SK-N-SH (cell line): ENCODE results near the gene MED27. TPM values are rescaled to one million over a fixed set of nuclear protein-coding genes. Genes with fewer than 3 reads are reported as not detected.

Source experiments
- CTCF ChIA-PET: fragments of 300-600, 350-600 bp; formaldehyde crosslinking; extraction: SDS; loops from one replicate; lab custom pipeline; 2021; lab: Yijun Ruan, JAX
- POLR2A ChIA-PET: fragments of 350-600 bp; sonication (Branson Sonifier 250); formaldehyde crosslinking; extraction: SDS; loops from one replicate; lab custom pipeline; 2020; ENCODE audit warnings: antibody characterized with exemption, inconsistent platforms; lab: Yijun Ruan, JAX
- DNase-seq: peaks from one replicate; pipeline ENCODE4 v3.0.0; 2012
- H2AFZ ChIP-seq: fragments of 200-600 bp; sonication (generic); 2 replicates; pipeline ENCODE4 v1.8.1; 2016; ENCODE audit warnings: antibody characterized with exemption, mild to moderate bottlenecking, low read depth
- H3F3A ChIP-seq: fragments of 200-600 bp; sonication (generic); replicated peaks from 2 replicates; pipeline ENCODE3; 2016; ENCODE audit warnings: antibody characterized with exemption, mild to moderate bottlenecking; ENCODE audit not compliant: insufficient read depth
- H3K27ac ChIP-seq, 2 experiments: fragments of 200-500 bp in 1 of 2; fragments of 200-600 bp in 1 of 2; sonication (Bioruptor generic) in 1 of 2; sonication (generic), shearing (Covaris generic) in 1 of 2; 2 replicates each; pipeline versions ENCODE4 v1.5.1 to v1.6.1; 2014 to 2016; ENCODE audit warnings: low read depth in 2 of 2, inconsistent platforms in 1 of 2, low read length in 1 of 2, mild to moderate bottlenecking in 1 of 2, mixed read lengths in 1 of 2
- H3K27me3 ChIP-seq: fragments of 200-600 bp; sonication (generic), shearing (Covaris generic); 2 replicates; pipeline ENCODE4 v1.6.1; 2016; ENCODE audit warnings: mixed run types; ENCODE audit not compliant: insufficient read depth
- H3K36me3 ChIP-seq, 2 experiments: fragments of 200-500 bp in 1 of 2; fragments of 200-600 bp in 1 of 2; sonication (Bioruptor generic) in 1 of 2; sonication (generic) in 1 of 2; replicated peaks in 1 of 2; 2 replicates each; pipeline versions ENCODE3 to v1.5.1; 2014 to 2016; ENCODE audit warnings: low read length in 1 of 2, mild to moderate bottlenecking in 1 of 2; ENCODE audit not compliant: insufficient read depth in 2 of 2, control insufficient read depth in 1 of 2
- H3K4me1 ChIP-seq, 2 experiments: fragments of 200-500 bp in 1 of 2; fragments of 200-600 bp in 1 of 2; sonication (Bioruptor generic) in 1 of 2; sonication (generic), shearing (Covaris generic) in 1 of 2; 2 replicates each; pipeline versions ENCODE4 v1.5.1 to v1.6.1; 2014 to 2016; ENCODE audit warnings: low read depth in 1 of 2, low read length in 1 of 2, mixed run types in 1 of 2; ENCODE audit not compliant: insufficient read depth in 2 of 2, control insufficient read depth in 1 of 2
- H3K4me2 ChIP-seq: fragments of 200-600 bp; sonication (generic), shearing (Covaris generic); 2 replicates; pipeline ENCODE4 v1.6.1; 2017; ENCODE audit warnings: mixed run types
- H3K4me3 ChIP-seq, 2 experiments: fragments of 200-500 bp in 1 of 2; fragments of 200-600 bp in 1 of 2; sonication (Bioruptor generic) in 1 of 2; sonication (generic), shearing (Covaris generic) in 1 of 2; 2 replicates each; pipeline versions ENCODE4 v1.5.1 to v1.8.1; 2014 to 2016; ENCODE audit warnings: low read depth in 2 of 2, inconsistent platforms in 1 of 2, low read length in 1 of 2, mild to moderate bottlenecking in 1 of 2, mixed read lengths in 1 of 2, moderate library complexity in 1 of 2
- H3K79me2 ChIP-seq: fragments of 200-600 bp; sonication (generic); 2 replicates; pipeline ENCODE4 v1.8.1; 2017; ENCODE audit warnings: mild to moderate bottlenecking; ENCODE audit not compliant: insufficient read depth
- H3K9ac ChIP-seq: fragments of 200-600 bp; sonication (generic); 2 replicates; pipeline ENCODE4 v1.6.1; 2017; ENCODE audit warnings: mixed run types
- H3K9me2 ChIP-seq: fragments of 200-600 bp; sonication (generic); 2 replicates; pipeline ENCODE4 v1.6.1; 2017; ENCODE audit warnings: mixed run types
- H3K9me3 ChIP-seq: fragments of 200-600 bp; sonication (generic); 2 replicates; pipeline ENCODE4 v1.6.1; 2017; ENCODE audit warnings: mixed run types, mild to moderate bottlenecking, moderate library complexity
- H4K20me1 ChIP-seq: fragments of 200-600 bp; sonication (generic); 2 replicates; pipeline ENCODE4 v1.6.1; 2017; ENCODE audit warnings: mild to moderate bottlenecking, mixed run types; ENCODE audit not compliant: insufficient read depth
- FOSL2 ChIP-seq: IDR thresholded peaks from 2 replicates; pipeline ENCODE4 v1.4.0; 2012; ENCODE audit warnings: low read depth, mild to moderate bottlenecking, moderate library complexity, borderline replicate concordance
- FOXM1 ChIP-seq: IDR thresholded peaks from 2 replicates; pipeline ENCODE4 v1.4.0; 2012; ENCODE audit warnings: low read depth, mild to moderate bottlenecking
- NFIC ChIP-seq: IDR thresholded peaks from 2 replicates; pipeline ENCODE4 v1.4.0; 2012; ENCODE audit warnings: borderline replicate concordance
- RFX5 ChIP-seq: IDR thresholded peaks from 2 replicates; pipeline ENCODE4 v1.6.1; 2012; ENCODE audit warnings: mild to moderate bottlenecking, improper control_type of control experiment, low read length
- SIN3A ChIP-seq: IDR thresholded peaks from 2 replicates; pipeline ENCODE4 v1.6.1; 2012; ENCODE audit warnings: low read depth, mild to moderate bottlenecking, low read length, moderate library complexity, borderline replicate concordance
- TEAD4 ChIP-seq: IDR thresholded peaks from 2 replicates; pipeline ENCODE4 v1.4.0; 2012; ENCODE audit warnings: mild to moderate bottlenecking, borderline replicate concordance; ENCODE audit not compliant: insufficient read depth
- WGBS: methylation state at CpG from one replicate; pipeline ENCODE4 v1.1.6; 2017; ENCODE audit warnings: low lambda C conversion rate; 5-methylcytosine and 5-hydroxymethylcytosine counted together
- polyA plus RNA-seq, 3 experiments: library from polyadenylated mRNA; depleted of rRNA; stranded (reverse); fragments of >200 nt; gene quantifications; 2 replicates each; pipeline ENCODE4 v1.2.3, GENCODE V29; 2012
- TF ChIP-seq, protein P1 (sequence below): IDR thresholded peaks from 2 replicates; pipeline ENCODE4 v1.6.1; 2012; ENCODE audit warnings: mild to moderate bottlenecking, low read depth, low read length, moderate library complexity
- TF ChIP-seq, protein P2 (sequence below): fragments of 150-350 bp; IDR thresholded peaks from 2 replicates; pipeline ENCODE4 v1.6.1; 2017; ENCODE audit warnings: antibody characterized with exemption, low read length, low read depth, borderline replicate concordance
- TF ChIP-seq, protein P3 (sequence below): IDR thresholded peaks from 2 replicates; pipeline ENCODE4; 2012

MED27 gene
- polyA plus RNA-seq, 1 of the 3 experiments (the other 2 are of a cell fraction), result 35.0 TPM

GRCh38 chr9:132030626-132031325 is 48.9 kb downstream of the MED27 start:
- CTCF ChIA-PET, result interaction anchor here (1.0 to 1.2 kb wide), 2 partner anchors 10 to 268 kb away, joined by 3 read pairs; no protein-coding TSS in a partner anchor

DNA sequence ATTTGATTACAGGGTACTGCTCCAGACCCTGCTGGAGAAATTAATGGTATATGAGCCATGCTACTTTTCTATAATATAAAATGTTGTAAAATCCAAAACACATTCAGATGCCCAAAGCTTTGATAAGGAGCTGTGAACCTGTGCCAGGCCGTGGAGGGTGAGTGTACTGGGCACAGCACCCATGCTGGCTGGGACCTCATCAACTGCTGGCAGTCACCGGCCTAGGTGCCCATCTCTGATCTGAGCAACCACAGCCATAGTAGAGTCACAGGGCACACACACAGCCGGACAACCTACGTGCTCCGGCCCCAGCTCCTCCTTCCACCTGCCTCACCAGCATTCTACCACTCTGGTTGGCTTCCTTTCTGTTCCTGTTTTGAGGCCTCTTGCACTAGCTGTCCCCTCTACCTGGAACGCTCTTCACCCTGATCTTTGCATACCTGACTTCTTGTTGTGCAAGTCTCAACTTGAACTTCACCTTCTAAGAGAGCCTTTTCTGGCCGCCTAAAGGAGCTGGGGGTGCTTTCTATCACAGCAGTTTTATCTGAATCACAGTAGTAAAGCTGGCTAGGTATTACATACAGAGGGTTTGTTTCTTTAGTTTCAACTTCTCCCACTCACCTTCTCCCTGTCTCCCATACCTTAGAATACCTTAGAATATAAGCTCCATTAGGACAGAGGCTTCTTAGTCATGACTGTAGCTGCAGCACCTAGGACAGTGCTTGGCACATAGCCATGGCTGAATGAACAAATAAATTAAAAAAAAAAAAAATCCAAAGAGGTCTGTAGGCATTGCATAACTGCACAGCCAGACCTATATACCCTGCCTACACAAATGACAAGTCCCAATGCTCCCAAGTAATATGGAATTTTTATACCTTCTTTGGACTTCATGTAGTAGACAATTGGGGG is 51.7 kb downstream of the MED27 start:
- H3K9me3 ChIP-seq, result no peaks in the 10 kb centered on the region
- H3K27me3 ChIP-seq, result no peaks in the 10 kb centered on the region
- no peak overlapping the region for H2AFZ ChIP-seq
- CTCF ChIA-PET, result interaction anchor here (1.0 to 1.3 kb wide), 4 partner anchors 138 to 241 kb away, joined by 3 read pairs; no protein-coding TSS in a partner anchor
- H4K20me1 ChIP-seq, result peaks cover 18% of the 10 kb centered on the region
- no peak overlapping the region for H3K4me3 ChIP-seq
- no peaks in the 10 kb centered on the region for H3K36me3 ChIP-seq
- H3K27ac ChIP-seq, result peak overlapping the region in 1 of 2 experiments; percentile 37; a peak in 1 of 4 replicates
- POLR2A ChIA-PET, result no interaction called here
- H3K79me2 ChIP-seq, result peaks cover 57% of the 10 kb centered on the region; the same call in 1 of the 2 replicates
- no peak overlapping the region for H3K9ac ChIP-seq
- H3F3A ChIP-seq, result no peaks in the 10 kb centered on the region
- no peaks in the 10 kb centered on the region for H3K9me2 ChIP-seq
- 99% methylated on average over 6 of the region's 7 CpGs for WGBS
- TF ChIP-seq, protein P1, sequence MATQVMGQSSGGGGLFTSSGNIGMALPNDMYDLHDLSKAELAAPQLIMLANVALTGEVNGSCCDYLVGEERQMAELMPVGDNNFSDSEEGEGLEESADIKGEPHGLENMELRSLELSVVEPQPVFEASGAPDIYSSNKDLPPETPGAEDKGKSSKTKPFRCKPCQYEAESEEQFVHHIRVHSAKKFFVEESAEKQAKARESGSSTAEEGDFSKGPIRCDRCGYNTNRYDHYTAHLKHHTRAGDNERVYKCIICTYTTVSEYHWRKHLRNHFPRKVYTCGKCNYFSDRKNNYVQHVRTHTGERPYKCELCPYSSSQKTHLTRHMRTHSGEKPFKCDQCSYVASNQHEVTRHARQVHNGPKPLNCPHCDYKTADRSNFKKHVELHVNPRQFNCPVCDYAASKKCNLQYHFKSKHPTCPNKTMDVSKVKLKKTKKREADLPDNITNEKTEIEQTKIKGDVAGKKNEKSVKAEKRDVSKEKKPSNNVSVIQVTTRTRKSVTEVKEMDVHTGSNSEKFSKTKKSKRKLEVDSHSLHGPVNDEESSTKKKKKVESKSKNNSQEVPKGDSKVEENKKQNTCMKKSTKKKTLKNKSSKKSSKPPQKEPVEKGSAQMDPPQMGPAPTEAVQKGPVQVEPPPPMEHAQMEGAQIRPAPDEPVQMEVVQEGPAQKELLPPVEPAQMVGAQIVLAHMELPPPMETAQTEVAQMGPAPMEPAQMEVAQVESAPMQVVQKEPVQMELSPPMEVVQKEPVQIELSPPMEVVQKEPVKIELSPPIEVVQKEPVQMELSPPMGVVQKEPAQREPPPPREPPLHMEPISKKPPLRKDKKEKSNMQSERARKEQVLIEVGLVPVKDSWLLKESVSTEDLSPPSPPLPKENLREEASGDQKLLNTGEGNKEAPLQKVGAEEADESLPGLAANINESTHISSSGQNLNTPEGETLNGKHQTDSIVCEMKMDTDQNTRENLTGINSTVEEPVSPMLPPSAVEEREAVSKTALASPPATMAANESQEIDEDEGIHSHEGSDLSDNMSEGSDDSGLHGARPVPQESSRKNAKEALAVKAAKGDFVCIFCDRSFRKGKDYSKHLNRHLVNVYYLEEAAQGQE, result peak; percentile 93
- no peak for TF ChIP-seq RFX5
- peak; percentile 56 for TF ChIP-seq NFIC
- no peak for DNase-seq
- peaks cover 24 to 31% of the 10 kb centered on the region in 2 experiments; a peak in 3 of 4 replicates for H3K4me1 ChIP-seq
- H3K4me2 ChIP-seq, result peak overlapping the region; percentile 34; the same call in 1 of the 2 replicates

More at GRCh38 chr9:132030626-132031325, 48.9 kb downstream of the MED27 start:
- WGBS, result 82% methylated on average over 3 of the region's 3 CpGs
- Histone ChIP-seq H3K27me3 (no peaks in the 10 kb centered on the region), H4K20me1 (peaks cover 18% of the 10 kb centered on the region), H3F3A (no peaks in the 10 kb centered on the region), H2AFZ (no peak overlapping the region), H3K36me3 (no peaks in the 10 kb centered on the region), H3K4me3 (no peak overlapping the region), H3K9ac (no peak overlapping the region), H3K4me1 (peaks cover 21% of the 10 kb centered on the region in 2 experiments; a peak in 3 of 4 replicates), H3K4me2 (no peak overlapping the region), H3K27ac (no peak overlapping the region), H3K79me2 (peaks cover 61% of the 10 kb centered on the region; the same call in 1 of the 2 replicates), H3K9me3 (no peaks in the 10 kb centered on the region), H3K9me2 (no peaks in the 10 kb centered on the region)
- POLR2A ChIA-PET, result no interaction called here
- DNase-seq, result no peak
- TF ChIP-seq SIN3A (no peak), FOXM1 (no peak), TEAD4 (no peak), FOSL2 (no peak)
- TF ChIP-seq, protein P2, sequence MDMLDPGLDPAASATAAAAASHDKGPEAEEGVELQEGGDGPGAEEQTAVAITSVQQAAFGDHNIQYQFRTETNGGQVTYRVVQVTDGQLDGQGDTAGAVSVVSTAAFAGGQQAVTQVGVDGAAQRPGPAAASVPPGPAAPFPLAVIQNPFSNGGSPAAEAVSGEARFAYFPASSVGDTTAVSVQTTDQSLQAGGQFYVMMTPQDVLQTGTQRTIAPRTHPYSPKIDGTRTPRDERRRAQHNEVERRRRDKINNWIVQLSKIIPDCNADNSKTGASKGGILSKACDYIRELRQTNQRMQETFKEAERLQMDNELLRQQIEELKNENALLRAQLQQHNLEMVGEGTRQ, result no peak
- TF ChIP-seq, protein P3, sequence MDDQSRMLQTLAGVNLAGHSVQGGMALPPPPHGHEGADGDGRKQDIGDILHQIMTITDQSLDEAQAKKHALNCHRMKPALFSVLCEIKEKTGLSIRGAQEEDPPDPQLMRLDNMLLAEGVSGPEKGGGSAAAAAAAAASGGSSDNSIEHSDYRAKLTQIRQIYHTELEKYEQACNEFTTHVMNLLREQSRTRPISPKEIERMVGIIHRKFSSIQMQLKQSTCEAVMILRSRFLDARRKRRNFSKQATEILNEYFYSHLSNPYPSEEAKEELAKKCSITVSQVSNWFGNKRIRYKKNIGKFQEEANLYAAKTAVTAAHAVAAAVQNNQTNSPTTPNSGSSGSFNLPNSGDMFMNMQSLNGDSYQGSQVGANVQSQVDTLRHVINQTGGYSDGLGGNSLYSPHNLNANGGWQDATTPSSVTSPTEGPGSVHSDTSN, result no peak
